Activated T-cell treated with anti-CD3 and anti-CD28 coated beads, Interleukin-2, amount 50 U/mL, for 4 hours (primary cell): Measurements from ENCODE around the gene PLEK. TPM values are rescaled to one million over a fixed set of nuclear protein-coding genes. Genes with fewer than 3 reads are reported as not detected.
A peak's percentile ranks its signal among the peaks of the same experiment; 100 is the strongest.
"Not testable (repeated sequence)": the region's sequence is repeated elsewhere in the genome, so short reads cannot be mapped to it uniquely, and the experiment has no call there.

Experiments
- ATAC-seq, 2 donors: fragments of 200-7000 bp; cut with Tn5 transposase; one replicate each; pipeline ENCODE4 v1.10.0; 2021
- DNase-seq: peaks from one replicate; pipeline ENCODE4 v3.0.0-alpha.2; 2020
- H3K27me3 Mint-ChIP-seq: one replicate; pipeline ENCODE4 v1.8.0; 2021; ENCODE audit warnings: low read depth, mixed read lengths
- H3K36me3 Mint-ChIP-seq: one replicate; pipeline ENCODE4 v1.8.0; 2022; ENCODE audit warnings: mixed read lengths; ENCODE audit not compliant: insufficient read depth
- H3K4me1 Mint-ChIP-seq: one replicate; pipeline ENCODE4 v1.8.0; 2021; ENCODE audit warnings: low read depth, mixed read lengths
- H3K4me3 Mint-ChIP-seq: one replicate; pipeline ENCODE4 v1.8.0; 2021; ENCODE audit warnings: mild to moderate bottlenecking, moderate library complexity, mixed read lengths
- H3K9me3 Mint-ChIP-seq: one replicate; pipeline ENCODE4 v1.8.0; 2021; ENCODE audit warnings: mixed read lengths
- total RNA-seq, 3 donors: library from RNA; stranded (reverse); gene quantifications; one replicate each; pipeline ENCODE4 v1.2.1, GENCODE V29; 2021

Gene PLEK
- total RNA-seq, 3 donors from 2014 or later, result 2.6 to 7.8 (median 7.8) TPM

DNA sequence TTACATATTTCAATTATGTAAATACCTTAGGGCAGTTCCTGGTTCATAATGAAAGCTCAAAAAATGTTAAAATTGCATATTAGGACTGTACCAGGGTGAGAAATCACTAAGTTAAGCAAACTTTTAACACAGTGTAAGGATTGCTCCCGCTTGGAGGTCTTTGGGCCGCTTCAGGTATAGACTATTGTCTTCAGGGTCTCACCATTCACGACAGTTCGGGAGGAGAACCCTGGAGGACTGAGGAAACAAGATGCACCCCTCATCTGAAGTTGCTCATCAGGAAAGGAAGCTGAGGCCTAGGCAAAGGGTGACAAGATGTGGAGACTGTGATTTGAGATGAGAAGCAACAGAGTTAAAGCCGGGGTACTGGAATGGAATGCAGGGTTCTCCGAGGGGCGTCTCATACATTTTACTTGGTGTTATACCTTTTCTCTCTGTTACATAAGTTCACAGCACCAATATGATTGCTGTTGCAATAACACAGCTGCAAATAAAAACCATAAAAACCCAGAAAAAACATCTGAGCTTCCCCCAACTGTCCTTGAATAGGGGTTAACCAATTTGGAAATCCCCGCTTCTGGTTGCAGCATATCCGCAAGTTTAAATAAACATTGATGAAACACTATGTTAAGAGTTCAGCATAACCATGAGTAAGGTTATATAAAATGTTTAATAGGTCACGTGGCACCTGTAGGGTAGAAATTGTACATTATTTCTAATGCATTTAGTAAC, 61.9 kb downstream of the PLEK start:
- H3K4me3 Mint-ChIP-seq, result no peak overlapping the region
- H3K4me1 Mint-ChIP-seq, result peaks cover 25% of the 10 kb centered on the region
- H3K27me3 Mint-ChIP-seq, result no peaks in the 10 kb centered on the region
- no peak for ATAC-seq
- H3K9me3 Mint-ChIP-seq, result no peaks in the 10 kb centered on the region
- no peaks in the 10 kb centered on the region for H3K36me3 Mint-ChIP-seq
- DNase-seq, result no peak

DNA sequence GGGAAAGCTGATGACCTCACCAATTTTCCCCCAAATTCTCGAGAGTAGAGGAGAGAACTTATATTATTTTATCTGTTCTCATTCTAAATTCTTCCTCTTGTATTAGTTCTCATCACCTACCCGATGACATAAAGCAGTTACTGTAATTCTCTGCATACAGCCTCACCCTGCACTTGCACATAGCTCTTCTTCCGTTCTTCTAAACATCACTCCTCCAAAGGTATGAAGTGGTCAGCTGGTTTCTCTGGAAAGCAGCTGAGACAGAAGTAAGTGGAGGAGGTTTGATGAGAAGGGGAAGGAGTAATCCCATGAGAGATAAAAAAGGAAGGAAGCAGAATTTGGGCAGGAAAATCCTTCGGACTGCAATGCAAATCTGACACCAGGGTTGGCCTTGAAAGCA, 63.0 kb downstream of the PLEK start:
- ATAC-seq, result no peak
- Mint-ChIP-seq H3K36me3 (no peaks in the 10 kb centered on the region), H3K4me1 (peaks cover 25% of the 10 kb centered on the region), H3K9me3 (no peaks in the 10 kb centered on the region), H3K27me3 (no peaks in the 10 kb centered on the region), H3K4me3 (no peak overlapping the region)
- DNase-seq, result no peak

DNA sequence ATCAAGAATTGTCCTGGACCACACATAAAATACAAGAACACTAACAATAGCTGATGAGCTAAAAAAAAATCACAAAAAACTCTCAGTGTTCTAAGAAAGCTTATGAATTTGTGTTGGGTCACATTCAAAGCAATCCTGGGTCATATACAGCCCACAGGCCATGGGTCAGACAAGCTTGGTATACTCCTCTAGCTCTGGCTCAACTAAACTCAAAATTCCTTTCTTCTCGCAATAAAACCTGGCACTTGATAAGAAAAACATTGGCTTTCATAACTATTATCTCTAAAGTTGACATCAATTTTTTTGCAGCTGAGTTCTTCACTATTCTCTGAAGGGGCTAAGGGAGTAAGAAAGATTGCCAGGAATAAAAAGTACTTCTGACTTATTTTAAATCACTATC, 63.7 kb downstream of the PLEK start:
- Mint-ChIP-seq H3K27me3 (no peaks in the 10 kb centered on the region), H3K36me3 (no peaks in the 10 kb centered on the region), H3K4me3 (no peak overlapping the region), H3K9me3 (no peaks in the 10 kb centered on the region), H3K4me1 (peaks cover 25% of the 10 kb centered on the region)
- DNase-seq, result no peak
- ATAC-seq, result no peak

DNA sequence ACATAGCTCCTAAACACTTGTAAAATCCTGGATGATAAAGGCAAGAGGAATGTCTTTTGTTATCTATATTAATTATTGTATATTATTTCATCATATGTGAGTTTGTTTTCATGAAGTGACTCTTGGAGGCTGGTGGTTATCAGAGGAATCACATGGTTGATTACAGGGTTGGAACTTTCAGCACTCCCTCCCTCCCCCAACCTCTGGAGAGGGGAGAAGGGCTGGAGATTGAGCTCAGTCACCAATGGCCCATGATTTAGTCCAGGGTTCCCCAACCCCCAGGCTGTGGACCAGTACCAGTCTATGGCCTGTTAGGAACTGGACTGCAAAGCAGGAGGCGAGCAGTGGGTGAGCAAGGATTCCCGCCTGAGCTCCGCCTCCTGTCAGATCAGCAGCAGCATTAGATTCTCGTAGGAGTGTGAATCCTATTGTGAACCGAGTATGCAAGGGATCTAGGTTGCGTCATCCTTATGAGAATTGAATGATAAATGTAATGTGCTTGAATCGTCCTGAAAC, 64.3 kb downstream of the PLEK start:
- Mint-ChIP-seq H3K27me3 (no peaks in the 10 kb centered on the region), H3K4me1 (peaks cover 25% of the 10 kb centered on the region), H3K9me3 (no peaks in the 10 kb centered on the region), H3K4me3 (no peak overlapping the region), H3K36me3 (no peaks in the 10 kb centered on the region)
- ATAC-seq, result no peak
- no peak for DNase-seq

DNA sequence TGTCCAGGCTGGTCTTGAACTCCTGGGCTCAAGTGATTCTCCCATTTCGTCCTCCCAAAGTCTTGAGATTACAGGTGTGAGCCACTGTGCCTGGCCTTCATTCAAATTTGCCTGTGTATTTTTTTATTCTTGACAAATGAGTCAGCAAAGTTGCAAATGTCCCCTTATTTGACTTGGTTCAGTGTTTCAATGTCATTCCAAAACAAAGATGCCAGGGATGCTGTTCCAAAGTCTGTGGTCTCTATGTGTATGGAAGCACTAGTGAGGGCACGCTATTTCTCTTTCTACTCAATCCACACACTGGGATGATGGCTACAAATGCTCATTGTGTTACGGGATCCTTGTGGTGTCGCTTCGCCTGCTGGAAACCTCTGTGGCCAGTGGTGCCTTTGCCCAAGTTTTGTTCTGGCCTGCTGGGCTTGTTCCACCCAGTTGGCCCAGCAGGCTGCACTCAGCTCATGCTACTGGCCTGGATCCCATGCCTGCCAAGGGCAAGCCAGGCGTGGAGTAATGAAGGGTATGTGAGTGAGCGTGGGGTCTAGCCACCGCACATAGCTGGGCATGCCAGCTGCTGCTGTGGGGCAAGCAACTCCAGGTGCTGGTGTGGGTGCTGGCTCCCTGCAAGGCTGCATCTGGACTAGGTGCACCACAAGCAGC, 66.4 kb downstream of the PLEK start:
- Mint-ChIP-seq H3K4me1 (peaks cover 22% of the 10 kb centered on the region), H3K27me3 (no peaks in the 10 kb centered on the region), H3K4me3 (no peak overlapping the region), H3K36me3 (no peaks in the 10 kb centered on the region), H3K9me3 (no peaks in the 10 kb centered on the region)
- ATAC-seq (no peak), DNase-seq (no peak)

DNA sequence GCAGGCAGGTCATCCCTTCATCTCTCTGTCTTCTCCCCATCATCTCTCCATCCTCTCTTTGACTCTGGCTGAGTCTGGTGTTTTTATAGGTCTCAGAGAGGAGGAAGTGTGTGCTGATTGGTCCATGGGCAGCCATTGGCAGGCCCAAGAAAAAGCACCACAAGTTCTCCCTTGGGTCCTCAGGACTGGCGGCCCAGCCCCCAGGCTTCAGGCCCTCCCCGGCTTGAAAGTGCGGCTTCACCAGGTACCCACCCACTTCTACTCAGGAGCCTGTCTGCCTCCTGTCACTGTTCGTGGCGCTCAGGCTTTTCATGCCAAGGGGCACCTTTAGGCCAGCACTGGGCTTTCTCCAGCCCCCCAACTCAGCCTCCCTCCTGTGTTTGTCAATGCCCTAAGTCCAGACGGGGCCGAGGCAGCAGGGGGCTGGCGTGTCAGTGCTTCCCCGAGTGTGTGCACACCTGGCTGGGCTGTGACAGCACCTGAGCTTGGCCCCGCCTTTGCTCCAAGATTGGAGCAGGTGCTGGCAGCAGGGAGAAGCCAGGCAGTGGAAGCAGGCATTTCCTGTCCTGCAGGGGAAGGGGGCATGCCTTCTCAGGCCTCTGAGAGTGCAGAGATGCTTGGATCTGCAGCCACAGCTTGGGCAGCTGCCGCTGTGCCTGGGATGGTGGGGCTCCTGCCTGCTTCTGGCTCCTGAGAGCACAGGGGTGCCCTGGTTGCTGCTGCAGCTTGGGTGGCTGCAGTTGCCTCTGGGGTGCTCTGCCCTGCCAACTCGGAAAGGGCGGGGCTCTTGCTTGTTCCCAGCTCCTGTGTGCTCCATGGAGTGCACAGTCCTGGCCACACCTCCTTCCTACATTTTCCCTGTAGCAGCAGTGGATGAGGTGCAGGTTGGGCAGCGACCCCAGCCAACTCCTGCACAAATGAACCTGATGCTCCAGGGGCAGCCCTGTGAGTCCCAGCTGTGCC, 67.9 kb downstream of the PLEK start:
- ATAC-seq (no peak), DNase-seq (no peak)
- H3K27me3 Mint-ChIP-seq, result no peaks in the 10 kb centered on the region
- no peak overlapping the region for H3K4me3 Mint-ChIP-seq
- peaks cover 9% of the 10 kb centered on the region for H3K4me1 Mint-ChIP-seq
- H3K9me3 Mint-ChIP-seq, result no peaks in the 10 kb centered on the region
- no peaks in the 10 kb centered on the region for H3K36me3 Mint-ChIP-seq

DNA sequence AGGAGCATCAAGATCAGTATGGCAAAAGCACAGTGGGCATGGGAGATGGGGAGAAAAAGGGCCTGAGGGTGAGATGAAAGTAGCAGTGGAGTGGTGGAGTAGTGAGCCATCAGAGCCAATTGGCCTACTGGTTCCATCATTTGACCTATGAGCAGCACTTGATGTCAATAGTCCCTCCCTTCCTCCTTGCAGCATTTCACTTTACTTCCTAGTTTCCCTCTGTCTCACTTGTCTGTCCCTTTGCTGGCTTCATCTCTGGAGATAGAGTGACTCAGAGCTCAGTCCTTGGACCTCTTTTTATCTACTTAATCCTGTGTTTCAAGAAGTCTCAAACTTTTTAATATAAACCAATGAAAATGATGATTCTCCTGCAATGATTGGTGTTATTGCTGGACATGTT, 69.9 kb downstream of the PLEK start:
- Mint-ChIP-seq H3K36me3 (no peaks in the 10 kb centered on the region), H3K9me3 (no peaks in the 10 kb centered on the region), H3K4me1 (peaks cover 8% of the 10 kb centered on the region), H3K4me3 (no peak overlapping the region), H3K27me3 (no peaks in the 10 kb centered on the region)
- DNase-seq (no peak), ATAC-seq (no peak)

DNA sequence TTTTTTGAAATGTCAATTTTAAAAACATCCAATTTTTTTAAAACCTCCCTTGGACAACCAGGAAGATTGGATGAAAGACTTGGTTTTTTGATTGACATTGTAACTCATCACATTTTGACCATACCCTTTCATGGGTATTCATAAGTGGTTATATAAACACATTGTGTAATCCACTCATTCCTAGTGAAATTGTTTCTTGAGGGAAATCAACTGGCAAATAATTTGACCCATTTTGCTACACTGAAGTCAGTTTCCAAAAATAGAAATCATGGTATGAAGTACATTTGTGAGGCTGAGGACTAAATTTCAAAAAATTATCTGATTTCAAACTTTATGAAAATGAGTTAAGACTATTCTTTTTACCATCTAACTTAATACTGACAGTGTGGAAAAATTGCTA, 70.5 kb downstream of the PLEK start:
- Mint-ChIP-seq H3K4me3 (no peak overlapping the region), H3K27me3 (no peaks in the 10 kb centered on the region), H3K9me3 (no peaks in the 10 kb centered on the region), H3K36me3 (no peaks in the 10 kb centered on the region), H3K4me1 (peaks cover 12% of the 10 kb centered on the region)
- no peak for ATAC-seq
- DNase-seq, result no peak

DNA sequence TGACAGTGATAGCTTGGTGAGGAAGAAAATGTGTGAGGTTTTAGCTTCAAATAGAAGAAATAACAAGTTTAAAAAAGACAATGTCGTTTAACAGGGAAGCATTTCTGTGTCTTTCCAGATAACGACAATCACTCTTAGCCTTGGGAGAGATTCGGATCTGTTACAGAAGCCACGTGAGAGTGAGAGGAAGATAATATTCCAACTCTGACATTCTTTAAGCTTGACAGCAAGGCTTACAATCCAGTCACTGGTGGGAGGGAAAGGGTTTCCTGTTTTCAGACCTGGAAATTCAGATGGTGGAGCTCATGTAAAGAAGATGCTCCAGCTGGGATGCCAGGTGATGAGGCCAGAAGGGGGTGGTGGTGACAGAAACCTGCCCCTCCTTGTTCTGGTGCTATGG, 71.2 kb downstream of the PLEK start:
- Mint-ChIP-seq H3K36me3 (no peaks in the 10 kb centered on the region), H3K4me1 (peaks cover 17% of the 10 kb centered on the region), H3K4me3 (no peak overlapping the region), H3K27me3 (no peaks in the 10 kb centered on the region), H3K9me3 (no peaks in the 10 kb centered on the region)
- ATAC-seq (no peak), DNase-seq (no peak)

DNA sequence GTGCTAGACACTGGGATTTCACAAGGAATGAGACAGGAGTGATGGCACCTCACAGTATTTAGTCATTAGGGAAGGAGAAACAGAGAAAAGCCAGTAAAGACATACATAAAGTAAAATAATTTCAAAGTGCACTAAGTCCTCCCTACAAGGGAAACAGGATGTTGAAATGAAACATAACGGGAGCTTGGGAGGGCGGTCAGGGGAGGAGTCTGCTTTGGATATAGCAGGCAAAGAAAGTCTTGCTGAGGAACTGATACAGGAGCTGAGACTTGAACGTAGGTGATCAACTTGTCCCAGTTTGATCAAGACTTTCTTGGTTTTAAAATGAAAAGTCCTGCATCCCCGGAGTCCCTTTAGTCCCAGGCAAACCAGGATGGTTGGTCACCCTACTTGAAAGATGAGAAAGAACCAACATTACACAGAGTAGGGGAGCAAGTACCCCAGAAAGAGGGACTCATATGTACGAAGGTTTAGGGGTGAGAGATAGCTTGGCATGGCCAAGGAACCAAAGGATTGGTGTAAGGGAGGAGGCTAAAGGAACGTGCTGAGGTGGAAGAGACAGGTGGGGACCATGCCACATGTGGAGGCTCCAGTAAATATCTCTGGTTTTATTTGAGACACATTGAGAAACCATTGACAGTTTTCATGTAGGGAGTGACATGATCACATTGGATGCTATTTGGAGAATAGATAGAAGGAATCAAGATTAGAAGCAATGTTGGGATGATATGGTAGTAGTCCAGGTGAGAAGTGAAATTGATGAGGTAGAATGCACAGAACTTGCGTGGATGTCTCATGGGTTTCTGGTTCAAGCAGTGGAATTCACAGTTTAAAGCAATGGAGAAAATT, 73.6 kb downstream of the PLEK start:
- DNase-seq (no peak), ATAC-seq (no peak)
- Mint-ChIP-seq H3K4me1 (peaks cover 21% of the 10 kb centered on the region), H3K36me3 (no peaks in the 10 kb centered on the region), H3K9me3 (no peaks in the 10 kb centered on the region), H3K4me3 (no peak overlapping the region), H3K27me3 (no peaks in the 10 kb centered on the region)

DNA sequence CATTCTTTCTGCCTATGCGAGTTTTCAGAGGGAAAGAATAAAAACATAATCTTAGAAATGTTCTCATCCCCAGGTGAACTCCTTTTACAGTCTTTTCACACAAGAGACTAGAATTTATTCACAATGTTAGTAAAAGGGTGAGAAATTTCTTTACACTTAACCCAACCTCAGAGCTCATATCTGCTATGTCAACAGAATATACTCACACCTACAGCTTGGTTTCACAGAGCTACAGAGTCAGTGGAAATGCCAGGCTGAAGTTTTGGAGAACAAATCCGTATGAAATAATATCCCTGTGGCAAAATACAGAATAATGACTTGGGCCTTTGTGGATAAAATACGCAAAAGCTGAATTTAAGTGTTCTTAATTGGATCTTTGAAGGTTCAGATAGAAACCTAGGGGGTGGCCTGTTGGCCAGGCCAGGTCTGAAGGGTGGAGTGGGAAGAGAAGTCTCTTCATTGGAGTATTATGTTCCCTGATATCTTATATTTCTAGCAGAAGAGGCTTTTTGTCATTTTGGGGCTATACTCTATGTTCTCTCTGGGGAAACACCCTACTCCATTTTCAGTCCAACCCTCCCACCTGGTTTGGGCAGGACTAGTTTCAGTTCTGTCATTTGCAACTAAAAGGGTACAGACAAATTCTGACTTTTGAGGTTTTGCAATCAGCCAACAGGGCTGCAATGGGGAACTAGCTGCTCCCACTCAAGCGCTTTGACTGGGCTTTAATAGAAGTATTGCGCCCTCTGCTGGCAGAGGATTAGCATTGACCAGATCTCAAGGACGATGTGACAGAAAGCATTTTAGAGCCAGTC, 76.3 kb downstream of the PLEK start:
- peaks cover 21% of the 10 kb centered on the region for H3K4me1 Mint-ChIP-seq

DNA sequence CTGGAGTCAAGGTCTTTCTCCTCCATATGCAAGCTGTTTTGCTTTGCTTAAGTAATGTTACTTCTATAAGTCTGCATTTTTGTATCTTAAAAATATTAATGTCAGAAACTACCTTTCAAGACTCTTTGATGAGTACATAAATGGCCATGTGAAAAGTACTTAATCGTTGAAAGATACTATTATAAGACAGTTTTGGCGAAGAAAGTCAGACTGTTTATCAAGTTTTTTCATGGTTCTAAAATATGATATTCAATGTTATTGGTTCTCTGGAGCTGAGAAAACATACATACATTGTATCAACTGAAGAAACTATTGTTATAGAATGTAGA, 76.9 kb downstream of the PLEK start:
- Mint-ChIP-seq H3K9me3 (no peaks in the 10 kb centered on the region), H3K4me1 (peaks cover 21% of the 10 kb centered on the region), H3K36me3 (no peaks in the 10 kb centered on the region), H3K4me3 (no peak overlapping the region), H3K27me3 (no peaks in the 10 kb centered on the region)
- DNase-seq (no peak), ATAC-seq (no peak)

More for the DNA sequence above, 76.3 kb downstream of the PLEK start:
- DNase-seq (peak; percentile 74), ATAC-seq (peak; percentile 98 to 99)
- Mint-ChIP-seq H3K4me3 (peak overlapping the region; percentile 48), H3K27me3 (no peaks in the 10 kb centered on the region), H3K9me3 (no peaks in the 10 kb centered on the region), H3K36me3 (no peaks in the 10 kb centered on the region)

DNA sequence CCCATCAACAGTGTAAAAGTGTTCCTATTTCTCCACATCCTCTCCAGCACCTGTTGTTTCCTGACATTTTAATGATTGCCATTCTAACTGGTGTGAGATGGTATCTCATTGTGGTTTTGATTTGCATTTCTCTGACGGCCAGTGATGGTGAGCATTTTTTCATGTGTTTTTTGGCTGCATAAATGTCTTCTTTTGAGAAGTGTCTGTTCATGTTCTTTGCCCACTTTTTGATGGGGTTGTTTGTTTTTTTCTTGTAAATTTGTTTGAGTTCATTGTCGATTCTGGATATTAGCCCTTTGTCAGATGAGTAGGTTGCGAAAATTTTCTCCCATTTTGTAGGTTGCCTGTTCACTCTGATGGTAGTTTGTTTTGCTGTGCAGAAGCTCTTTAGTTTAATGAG, 81.3 kb downstream of the PLEK start:
- not testable (repeated sequence) for H3K27me3 Mint-ChIP-seq, H3K9me3 Mint-ChIP-seq, H3K4me1 Mint-ChIP-seq, H3K4me3 Mint-ChIP-seq, DNase-seq, H3K36me3 Mint-ChIP-seq, ATAC-seq
